H1 (cell line): ENCODE results near the gene GKAP1. TPM values are rescaled to one million over a fixed set of nuclear protein-coding genes. Genes with fewer than 3 reads are reported as not detected.
A peak's percentile ranks its signal among the peaks of the same experiment; 100 is the strongest.
"Not testable (repeated sequence)": the region's sequence is repeated elsewhere in the genome, so short reads cannot be mapped to it uniquely, and the experiment has no call there.

Experiments
- CTCF ChIA-PET: fragments of 300-600 bp; sonication (Branson Sonifier 250); formaldehyde crosslinking; loops from one replicate; lab custom pipeline; 2021; ENCODE audit not compliant: partially characterized antibody; lab: Charles Lee
- POLR2A ChIA-PET: fragments of 300-600 bp; sonication (Branson Sonifier 250); formaldehyde crosslinking; loops from one replicate; lab custom pipeline; 2021; ENCODE audit warnings: inconsistent platforms; ENCODE audit not compliant: partially characterized antibody; lab: Charles Lee
- DNase-seq, 2 experiments: peaks; one replicate each; pipeline versions ENCODE4 v3.0.0 to v3.0.0-alpha.2; 2010 to 2022; ENCODE audit warnings: low spot score in 2 of 2, low read depth in 1 of 2, mixed read lengths in 1 of 2
- FAIRE-seq: peaks from 2 replicates; lab custom pipeline; 2011; peaks lifted over from hg19 to GRCh38; lab: Jason Lieb, UNC
- H2AFZ ChIP-seq: 2 replicates; pipeline ENCODE4 v1.8.1; 2012; ENCODE audit warnings: low read length, inconsistent platforms
- H2AK5ac ChIP-seq: 2 replicates; pipeline ENCODE4 v1.6.1; 2013; ENCODE audit warnings: low read depth, low read length
- H2BK120ac ChIP-seq: replicated peaks from 2 replicates; pipeline ENCODE3; 2013; ENCODE audit warnings: low read depth, low read length, inconsistent platforms
- H2BK12ac ChIP-seq: 2 replicates; pipeline ENCODE4 v1.6.1; 2013; ENCODE audit warnings: low read depth, low read length
- H2BK15ac ChIP-seq: 2 replicates; pipeline ENCODE4 v1.6.1; 2013; ENCODE audit warnings: low read length
- H2BK20ac ChIP-seq: 2 replicates; pipeline ENCODE4 v1.6.1; 2013; ENCODE audit warnings: low read length
- H2BK5ac ChIP-seq: 2 replicates; pipeline ENCODE4 v1.6.1; 2013; ENCODE audit warnings: low read depth, low read length
- H3K14ac ChIP-seq: 2 replicates; pipeline ENCODE4 v1.6.1; 2013; ENCODE audit warnings: inconsistent platforms; ENCODE audit not compliant: insufficient read length
- H3K18ac ChIP-seq: 2 replicates; pipeline ENCODE4 v1.6.1; 2013; ENCODE audit warnings: low read length; ENCODE audit errors: extremely low read depth
- H3K23ac ChIP-seq: 2 replicates; pipeline ENCODE4 v1.6.1; 2013; ENCODE audit warnings: inconsistent platforms; ENCODE audit not compliant: insufficient read length
- H3K23me2 ChIP-seq: 2 replicates; pipeline ENCODE4 v1.6.1; 2013; ENCODE audit warnings: low read depth, low read length
- H3K27ac ChIP-seq: 2 replicates; pipeline ENCODE4 v1.6.1; 2011; ENCODE audit warnings: low read depth, low read length, inconsistent platforms
- H3K27me3 ChIP-seq, 4 experiments: replicated peaks in 1 of 4; 1 replicate in 1 of 4; 2 replicates in 3 of 4; pipeline versions ENCODE4 v1.6.1 to v1.8.1; 2011 to 2013; ENCODE audit warnings: low read length in 3 of 4, mild to moderate bottlenecking in 3 of 4, inconsistent platforms in 2 of 4, mixed read lengths in 2 of 4, moderate library complexity in 1 of 4; ENCODE audit not compliant: control insufficient read depth in 3 of 4, insufficient read depth in 3 of 4; ENCODE audit errors: extremely low read depth in 1 of 4
- H3K36me3 ChIP-seq, 4 experiments: 2 replicates each; pipeline versions ENCODE4 v1.6.1 to v1.8.1; 2011 to 2013; ENCODE audit warnings: mild to moderate bottlenecking in 4 of 4, low read length in 3 of 4, moderate library complexity in 2 of 4, control low read depth in 1 of 4, inconsistent platforms in 1 of 4; ENCODE audit not compliant: insufficient read depth in 4 of 4, control insufficient read depth in 2 of 4
- H3K4ac ChIP-seq: replicated peaks from 2 replicates; pipeline ENCODE3; 2013; ENCODE audit warnings: low read length, low read depth, mixed read lengths, inconsistent platforms; ENCODE audit not compliant: insufficient read length
- H3K4me1 ChIP-seq, 4 experiments: replicated peaks in 1 of 4; 1 replicate in 1 of 4; 2 replicates in 3 of 4; pipeline versions ENCODE4 v1.6.1 to v1.8.1; 2011 to 2013; ENCODE audit warnings: low read length in 3 of 4, inconsistent platforms in 2 of 4, mixed read lengths in 1 of 4; ENCODE audit not compliant: insufficient read depth in 4 of 4, control insufficient read depth in 3 of 4
- H3K4me2 ChIP-seq, 2 experiments: 2 replicates each; pipeline versions ENCODE4 v1.6.1 to v1.8.1; 2011 to 2013; ENCODE audit warnings: low read depth in 2 of 2, low read length in 2 of 2, control low read depth in 1 of 2, inconsistent platforms in 1 of 2, mild to moderate bottlenecking in 1 of 2; ENCODE audit not compliant: insufficient read depth in 1 of 2
- H3K4me3 ChIP-seq, 4 experiments: fragments of 200-600, 300-600 bp in 1 of 4; sonication (generic), shearing (Covaris generic), sonication (Bioruptor Twin) in 1 of 4; 2 replicates each; pipeline versions ENCODE4 v1.5.1 to v1.8.1; 2011 to 2016; ENCODE audit warnings: low read length in 4 of 4, low read depth in 3 of 4, control low read depth in 2 of 4, inconsistent platforms in 2 of 4, mild to moderate bottlenecking in 2 of 4, mixed read lengths in 1 of 4, moderate library complexity in 1 of 4; ENCODE audit not compliant: insufficient read depth in 2 of 4; ENCODE audit errors: extremely low read depth in 1 of 4
- H3K56ac ChIP-seq: replicated peaks from 2 replicates; pipeline ENCODE3; 2013; ENCODE audit warnings: low read depth, mild to moderate bottlenecking, mixed read lengths, low read length, inconsistent platforms; ENCODE audit not compliant: insufficient read length
- H3K79me1 ChIP-seq: 2 replicates; pipeline ENCODE4 v1.6.1; 2013; ENCODE audit warnings: low read depth, low read length, control low read depth
- H3K79me2 ChIP-seq, 2 experiments: 2 replicates each; pipeline versions ENCODE4 v1.6.1 to v1.8.1; 2012 to 2013; ENCODE audit warnings: low read length in 2 of 2, mild to moderate bottlenecking in 2 of 2, inconsistent platforms in 1 of 2; ENCODE audit not compliant: insufficient read depth in 2 of 2, control insufficient read depth in 1 of 2
- H3K9ac ChIP-seq, 4 experiments: replicated peaks in 1 of 4; 1 replicate in 1 of 4; 2 replicates in 3 of 4; pipeline versions ENCODE4 v1.6.1 to v1.8.1; 2011 to 2013; ENCODE audit warnings: low read depth in 3 of 4, low read length in 3 of 4, control low read depth in 2 of 4, mild to moderate bottlenecking in 2 of 4, moderate library complexity in 2 of 4, inconsistent platforms in 1 of 4; ENCODE audit errors: extremely low read depth in 1 of 4
- H3K9me3 ChIP-seq, 2 experiments: 2 replicates each; pipeline versions ENCODE4 v1.6.1 to v1.8.1; 2012 to 2013; ENCODE audit warnings: mild to moderate bottlenecking in 2 of 2, moderate library complexity in 2 of 2, control low read depth in 1 of 2, inconsistent platforms in 1 of 2, low read depth in 1 of 2, low read length in 1 of 2, mixed read lengths in 1 of 2; ENCODE audit not compliant: insufficient read depth in 2 of 2
- H4K20me1 ChIP-seq, 2 experiments: replicated peaks in 1 of 2; 2 replicates each; pipeline versions ENCODE3 to v1.8.1; 2011 to 2013; ENCODE audit warnings: inconsistent platforms in 2 of 2, low read length in 2 of 2, mild to moderate bottlenecking in 1 of 2; ENCODE audit not compliant: insufficient read depth in 2 of 2, control insufficient read depth in 1 of 2
- H4K5ac ChIP-seq: 2 replicates; pipeline ENCODE4 v1.6.1; 2013; ENCODE audit warnings: low read length, low read depth, mixed read lengths, inconsistent platforms; ENCODE audit not compliant: insufficient read length
- H4K8ac ChIP-seq: 2 replicates; pipeline ENCODE4 v1.8.0; 2013; ENCODE audit warnings: mild to moderate bottlenecking, moderate library complexity, low read length, inconsistent platforms; ENCODE audit not compliant: insufficient read depth; ENCODE audit errors: extremely low read depth
- H4K91ac ChIP-seq: replicated peaks from 2 replicates; pipeline ENCODE3; 2013; ENCODE audit warnings: low read length, mixed read lengths, inconsistent platforms; ENCODE audit not compliant: insufficient read length
- CBX5 ChIP-seq: fragments of 300-800, 300-1000 bp; sonication (generic); IDR thresholded peaks from 2 replicates; pipeline ENCODE4 v1.7.1; 2016; ENCODE audit warnings: antibody characterized with exemption, low read length, low read depth
- CEBPB ChIP-seq: IDR thresholded peaks from 2 replicates; pipeline ENCODE4 v1.6.1; 2012; ENCODE audit warnings: low read depth, low read length
- EGR1 ChIP-seq: IDR thresholded peaks from 2 replicates; pipeline ENCODE4 v1.6.1; 2011; ENCODE audit warnings: low read depth, low read length, borderline replicate concordance
- GABPA ChIP-seq: IDR thresholded peaks from 2 replicates; pipeline ENCODE4 v1.6.1; 2011; ENCODE audit warnings: mild to moderate bottlenecking, low read length, moderate library complexity, borderline replicate concordance; ENCODE audit not compliant: insufficient read depth
- PHF8 ChIP-seq: fragments of 200-600 bp; sonication (generic); conservative IDR thresholded peaks from 2 replicates; pipeline ENCODE4 v1.7.1; 2012; ENCODE audit warnings: low read depth, mild to moderate bottlenecking, inconsistent platforms, low read length, moderate library complexity
- POLR2A ChIP-seq, 2 experiments: IDR thresholded peaks; 1 replicate in 1 of 2; 2 replicates in 1 of 2; pipeline ENCODE4 v1.6.1; 2011; ENCODE audit warnings: low read depth in 2 of 2, low read length in 2 of 2, mild to moderate bottlenecking in 2 of 2; ENCODE audit errors: control extremely low read depth in 1 of 2
- POLR2AphosphoS5 ChIP-seq: IDR thresholded peaks from 2 replicates; pipeline ENCODE4 v1.6.1; 2011; ENCODE audit warnings: low read depth, low read length
- TAF7 ChIP-seq: optimal IDR thresholded peaks from 2 replicates; pipeline ENCODE3; 2011; ENCODE audit warnings: low read depth, mild to moderate bottlenecking, inconsistent platforms, low read length, moderate library complexity, borderline replicate concordance
- TBP ChIP-seq: IDR thresholded peaks from 2 replicates; pipeline ENCODE4 v1.6.1; 2011; ENCODE audit warnings: low read depth, low read length, improper control_type of control experiment
- YY1 ChIP-seq: IDR thresholded peaks from 2 replicates; pipeline ENCODE4 v1.6.1; 2011; ENCODE audit warnings: low read depth, mild to moderate bottlenecking, low read length
- WGBS, 2 experiments: shearing (Covaris generic) in 1 of 2; methylation state at CpG; one replicate each; pipeline versions ENCODE4 v1.1.6 to v1.1.7; 2013 to 2015; ENCODE audit warnings: low lambda C conversion rate in 2 of 2, mixed read lengths in 2 of 2, inconsistent platforms in 1 of 2, low coverage in 1 of 2, missing lambda C conversion rate in 1 of 2; ENCODE audit not compliant: insufficient replicate concordance in 2 of 2, insufficient coverage in 1 of 2, insufficient read length in 1 of 2; ENCODE audit errors: extremely low coverage in 1 of 2, missing lambda C conversion rate in 1 of 2; 5-methylcytosine and 5-hydroxymethylcytosine counted together
- polyA plus RNA-seq, 7 experiments: library from polyadenylated mRNA; depleted of rRNA in 3 of 7; stranded (reverse) in 5 of 7; unstranded in 2 of 7; fragments of >200 nt in 5 of 7; fragments of 200-250 nt in 2 of 7; gene quantifications; 1 replicate in 5 of 7; 2 replicates in 1 of 7; 4 replicates in 1 of 7; pipeline versions ENCODE4 v1.2.1 to v1.2.3, GENCODE V29; 2011 to 2013; ENCODE audit warnings: missing spikeins in 2 of 7, mixed read lengths in 2 of 7
- total RNA-seq: library from RNA; stranded (reverse); fragmentation: NEBNext Ultra II Directional; extraction: Animal tissue kit (Norgen Biotek cat#: 25700); gene quantifications from 2 replicates; pipeline ENCODE4 v1.2.1, GENCODE V29; 2021
- TF ChIP-seq, protein P1 (sequence below): IDR thresholded peaks from 2 replicates; pipeline ENCODE4 v1.6.1; 2011; ENCODE audit warnings: low read depth, mild to moderate bottlenecking, low read length; ENCODE audit not compliant: insufficient read depth

The GKAP1 gene
- total and polyA plus RNA-seq, 2 of the 8 experiments (the other 6 are each of a cell fraction or from before 2014, with no cell fraction given) = 0.97 to 5.3 TPM

GRCh38 chr9:83706676-83707517, 110.7 kb downstream of the GKAP1 start (continued):
- TF ChIP-seq EGR1 (peak; percentile 74; the same call in 1 of the 2 replicates), CEBPB (no peak), POLR2AphosphoS5 (peak; percentile 93), GABPA (no peak), PHF8 (peak; percentile 37; the same call in 1 of the 2 replicates), POLR2A (IDR thresholded peaks at IDR 0.05; ENCODE audit: control extremely low read depth in 1 of 2, low read depth in 2 of 2, low read length in 2 of 2) (peak in 1 of 2 experiments; percentile 74; a peak in 1 of 3 replicates), YY1 (0 out of 2 replicates have a peak, but pooled peaks have one; percentile 31), TAF7 (no peak), CBX5 (no peak), TBP (peak; percentile 57)
- TF ChIP-seq, protein P1, sequence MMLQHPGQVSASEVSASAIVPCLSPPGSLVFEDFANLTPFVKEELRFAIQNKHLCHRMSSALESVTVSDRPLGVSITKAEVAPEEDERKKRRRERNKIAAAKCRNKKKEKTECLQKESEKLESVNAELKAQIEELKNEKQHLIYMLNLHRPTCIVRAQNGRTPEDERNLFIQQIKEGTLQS = no peak

DNA sequence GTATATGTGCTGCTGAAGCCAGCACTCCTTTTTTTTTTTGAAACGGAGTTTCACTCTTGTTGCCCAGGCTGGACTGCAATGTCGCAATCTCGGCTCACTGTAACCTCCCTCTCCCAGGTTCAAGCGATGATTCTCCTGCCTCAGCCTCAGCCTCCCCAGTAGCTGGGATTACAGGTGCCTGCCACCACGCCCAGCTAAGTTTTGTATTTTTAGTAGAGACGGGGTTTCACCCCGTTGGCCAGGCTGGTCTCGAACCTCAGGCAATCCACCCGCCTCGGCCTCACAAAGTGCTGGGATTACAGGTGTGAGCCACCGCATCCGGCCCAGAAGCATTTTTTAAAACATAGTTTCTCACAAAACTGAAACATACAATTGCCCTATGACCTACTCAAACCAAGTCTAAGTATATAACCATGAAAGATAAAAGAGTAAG, 112.3 kb downstream of the GKAP1 start:
- H3K9me3 ChIP-seq, H3K56ac ChIP-seq, H4K20me1 ChIP-seq, H2BK120ac ChIP-seq, H3K4ac ChIP-seq, H3K27ac ChIP-seq, H3K4me1 ChIP-seq, H2AFZ ChIP-seq, DNase-seq, POLR2A ChIA-PET, H3K9ac ChIP-seq, H2BK20ac ChIP-seq, H2BK5ac ChIP-seq, H3K14ac ChIP-seq, H4K5ac ChIP-seq, H3K79me1 ChIP-seq, H3K18ac ChIP-seq, H3K27me3 ChIP-seq, H2BK12ac ChIP-seq, H2BK15ac ChIP-seq, H4K91ac ChIP-seq, H3K23me2 ChIP-seq, FAIRE-seq, H3K36me3 ChIP-seq, H3K4me2 ChIP-seq, H2AK5ac ChIP-seq, H4K8ac ChIP-seq, H3K23ac ChIP-seq: not testable (repeated sequence)
- CTCF ChIA-PET = interaction anchor here (0.7 kb wide), 1 partner anchor 30 kb away, joined by 3 read pairs; no protein-coding TSS in a partner anchor
- Histone ChIP-seq H3K79me2 (peaks cover 48 to 72% of the 10 kb centered on the region in 2 experiments), H3K4me3 (peak overlapping the region in 1 of 4 experiments; percentile 94; a peak in 1 of 8 replicates)
- WGBS, 2 experiments = 95% methylated on average over 10 of the region's 12 CpGs; no CpG with 5 or more reads in 1 of the 2 experiments
